Lower lobe of right lung (tissue), 2 donors: ENCODE measurements around the gene LIMK1. TPM values are rescaled to one million over a fixed set of nuclear protein-coding genes. Genes with fewer than 3 reads are reported as not detected.
A peak's percentile ranks its signal among the peaks of the same experiment; 100 is the strongest.
"Not testable (repeated sequence)": the region's sequence is repeated elsewhere in the genome, so short reads cannot be mapped to it uniquely, and the experiment has no call there.

Experiments used
- ATAC-seq, 2 donors: fragments of 200-7000 bp; cut with Tn5 transposase; one replicate each; pipeline ENCODE4 v1.9.1; 2020 to 2022; ENCODE audit warnings: mild to moderate bottlenecking in 2 of 2, moderate library complexity in 2 of 2
- DNase-seq: peaks from one replicate; pipeline ENCODE4 v3.0.0-alpha.2; 2020
- H3K27ac ChIP-seq: fragments of 200-600 bp; one replicate; pipeline ENCODE4 v1.8.0; 2022
- H3K27me3 ChIP-seq: fragments of 200-600 bp; one replicate; pipeline ENCODE4 v1.8.0; 2022; ENCODE audit warnings: low read depth
- H3K36me3 ChIP-seq: fragments of 200-600 bp; one replicate; pipeline ENCODE4 v1.8.0; 2022; ENCODE audit warnings: mild to moderate bottlenecking
- H3K4me1 ChIP-seq: fragments of 200-600 bp; one replicate; pipeline ENCODE4 v1.8.0; 2022
- H3K4me3 ChIP-seq: fragments of 200-600 bp; one replicate; pipeline ENCODE4 v1.8.0; 2022; ENCODE audit warnings: mild to moderate bottlenecking
- H3K9me3 ChIP-seq: fragments of 200-600 bp; one replicate; pipeline ENCODE4 v1.8.0; 2022
- intact Hi-C: fragments of 100-400 bp; cut with DNase I; formaldehyde crosslinking; loops from one replicate; pipeline ENCODE4 v1.11.0; 2022
- total RNA-seq: library from RNA; stranded (reverse); fragmentation: NEBNext Ultra II Directional; extraction: Animal tissue kit (Norgen Biotek cat#: 25700); gene quantifications from one replicate; pipeline ENCODE4 v1.2.1, GENCODE V29; 2021
- TF ChIP-seq, protein P1 (sequence below): fragments of 200-600 bp; IDR thresholded peaks from one replicate; pipeline ENCODE4 v1.8.0; 2022; ENCODE audit warnings: antibody characterized with exemption, mild to moderate bottlenecking
- donor health status: DM: no; HTN: yes; CAD: no; lungs with severe emphysema.

Gene LIMK1
- total RNA-seq, 1 donor from 2014 or later = 48.6 TPM

DNA sequence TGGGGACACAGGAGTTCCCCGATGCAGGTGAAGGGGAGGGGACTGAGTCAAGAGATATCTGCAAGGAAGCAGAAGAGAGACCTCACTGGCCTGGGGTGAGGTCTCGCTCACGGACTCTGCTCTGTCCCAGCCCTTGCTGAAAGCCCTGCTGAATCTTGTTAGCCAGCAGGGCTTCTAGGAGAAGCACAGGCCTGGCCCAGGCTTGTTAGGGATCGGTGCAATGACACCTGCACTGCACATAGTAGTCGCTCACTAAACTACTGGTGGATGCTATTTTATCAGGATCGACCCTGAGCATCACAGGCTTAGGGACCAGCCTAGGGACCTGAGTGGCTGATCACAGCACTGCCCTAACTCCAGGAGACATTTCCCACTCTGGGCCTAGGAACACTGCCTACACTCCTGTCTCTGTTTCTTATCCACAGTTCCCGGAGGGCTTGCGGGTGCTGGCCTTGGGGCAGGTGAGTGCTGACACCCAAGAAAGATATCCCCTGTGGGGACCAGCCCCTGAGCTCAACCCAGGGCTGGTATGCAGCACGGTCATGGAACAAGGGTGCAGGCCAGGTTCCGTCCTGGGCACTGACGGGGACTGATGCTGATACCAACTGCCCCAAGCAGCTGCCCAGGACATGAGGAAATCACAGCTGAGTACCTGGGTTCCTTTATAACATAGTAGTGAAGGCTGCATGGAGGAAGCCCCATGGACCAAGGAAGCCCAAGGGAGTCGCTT is 42.6 kb upstream of the LIMK1 start:
- H3K27ac ChIP-seq = no peak overlapping the region
- no peak overlapping the region for H3K4me3 ChIP-seq
- H3K36me3 ChIP-seq = peaks cover 61% of the 10 kb centered on the region
- ATAC-seq (no peak), DNase-seq (no peak)
- TF ChIP-seq, protein P1, sequence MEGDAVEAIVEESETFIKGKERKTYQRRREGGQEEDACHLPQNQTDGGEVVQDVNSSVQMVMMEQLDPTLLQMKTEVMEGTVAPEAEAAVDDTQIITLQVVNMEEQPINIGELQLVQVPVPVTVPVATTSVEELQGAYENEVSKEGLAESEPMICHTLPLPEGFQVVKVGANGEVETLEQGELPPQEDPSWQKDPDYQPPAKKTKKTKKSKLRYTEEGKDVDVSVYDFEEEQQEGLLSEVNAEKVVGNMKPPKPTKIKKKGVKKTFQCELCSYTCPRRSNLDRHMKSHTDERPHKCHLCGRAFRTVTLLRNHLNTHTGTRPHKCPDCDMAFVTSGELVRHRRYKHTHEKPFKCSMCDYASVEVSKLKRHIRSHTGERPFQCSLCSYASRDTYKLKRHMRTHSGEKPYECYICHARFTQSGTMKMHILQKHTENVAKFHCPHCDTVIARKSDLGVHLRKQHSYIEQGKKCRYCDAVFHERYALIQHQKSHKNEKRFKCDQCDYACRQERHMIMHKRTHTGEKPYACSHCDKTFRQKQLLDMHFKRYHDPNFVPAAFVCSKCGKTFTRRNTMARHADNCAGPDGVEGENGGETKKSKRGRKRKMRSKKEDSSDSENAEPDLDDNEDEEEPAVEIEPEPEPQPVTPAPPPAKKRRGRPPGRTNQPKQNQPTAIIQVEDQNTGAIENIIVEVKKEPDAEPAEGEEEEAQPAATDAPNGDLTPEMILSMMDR = no peak
- peaks cover 4% of the 10 kb centered on the region for H3K4me1 ChIP-seq
- no peaks in the 10 kb centered on the region for H3K27me3 ChIP-seq
- no peaks in the 10 kb centered on the region for H3K9me3 ChIP-seq
- intact Hi-C loops = no loop called here

DNA sequence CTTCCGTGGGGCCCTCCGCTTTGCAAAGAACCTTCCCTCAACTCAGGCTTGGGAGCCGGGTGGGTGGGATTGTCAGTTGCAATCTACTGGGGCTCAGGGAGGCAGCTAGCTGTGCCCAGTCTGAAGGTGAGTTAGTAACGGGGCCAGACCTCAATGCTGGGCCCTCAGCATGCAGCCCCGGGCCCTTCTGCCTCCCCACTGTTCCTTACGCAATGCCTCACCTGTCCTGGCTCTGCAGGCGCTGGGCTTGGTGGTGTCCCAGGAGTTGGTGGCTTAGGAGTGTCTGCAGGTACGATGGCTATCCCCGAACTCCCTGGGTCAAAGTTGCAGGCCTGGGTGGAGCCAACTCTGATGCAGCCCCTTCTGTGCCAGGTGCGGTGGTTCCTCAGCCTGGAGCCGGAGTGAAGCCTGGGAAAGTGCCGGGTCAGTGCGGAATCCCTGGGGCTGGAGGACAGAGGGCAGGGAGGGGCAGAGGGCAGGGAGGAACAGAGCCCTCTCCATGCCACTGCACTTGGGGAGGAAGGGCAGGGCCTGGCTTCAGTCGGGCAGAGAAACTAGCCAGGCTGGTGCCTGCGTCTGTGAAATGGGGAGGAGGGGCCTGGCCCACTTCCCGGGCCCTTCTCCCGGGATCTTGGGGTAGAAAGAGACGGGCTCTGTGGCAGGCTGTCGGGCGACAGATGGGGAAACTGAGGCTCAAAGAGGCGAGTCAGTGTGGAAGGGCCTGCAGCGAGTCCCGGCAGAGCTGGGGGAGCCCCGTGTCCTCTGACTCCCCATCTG is 40.7 kb upstream of the LIMK1 start:
- H3K36me3 ChIP-seq = peaks cover 66% of the 10 kb centered on the region
- intact Hi-C loops = no loop called here
- TF ChIP-seq, protein P1 = no peak
- peaks cover 3% of the 10 kb centered on the region for H3K4me1 ChIP-seq
- H3K9me3 ChIP-seq = no peaks in the 10 kb centered on the region
- no peak for DNase-seq
- no peaks in the 10 kb centered on the region for H3K27me3 ChIP-seq
- ATAC-seq = peak; percentile 31 to 38
- H3K27ac ChIP-seq = no peak overlapping the region
- no peak overlapping the region for H3K4me3 ChIP-seq

DNA sequence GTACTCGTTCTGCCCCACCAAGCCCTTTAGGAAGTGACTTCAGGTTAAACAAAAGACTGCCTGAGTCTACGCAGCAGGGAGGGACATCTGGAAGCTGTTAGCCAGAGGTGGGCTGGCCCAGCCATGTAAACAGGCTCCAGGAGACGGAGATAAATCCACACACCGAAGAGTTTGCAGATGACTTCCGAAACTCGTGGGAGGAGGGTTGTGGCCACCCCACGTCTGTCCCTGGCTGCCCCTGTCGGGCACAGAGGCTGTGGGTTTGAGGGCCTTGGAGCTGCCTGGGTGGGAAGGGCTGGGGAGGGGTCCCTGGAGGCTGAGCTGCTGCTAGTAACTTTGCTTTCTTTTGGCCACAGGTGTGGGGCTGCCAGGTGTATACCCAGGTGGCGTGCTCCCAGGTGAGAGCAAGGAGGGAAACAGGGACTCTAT is 40.1 kb upstream of the LIMK1 start:
- intact Hi-C loops = no loop called here
- Histone ChIP-seq H3K9me3 (no peaks in the 10 kb centered on the region), H3K27me3 (no peaks in the 10 kb centered on the region), H3K36me3 (peaks cover 69% of the 10 kb centered on the region), H3K27ac (no peak overlapping the region), H3K4me3 (no peak overlapping the region), H3K4me1 (no peaks in the 10 kb centered on the region)
- TF ChIP-seq, protein P1 = no peak
- ATAC-seq (no peak), DNase-seq (no peak)

DNA sequence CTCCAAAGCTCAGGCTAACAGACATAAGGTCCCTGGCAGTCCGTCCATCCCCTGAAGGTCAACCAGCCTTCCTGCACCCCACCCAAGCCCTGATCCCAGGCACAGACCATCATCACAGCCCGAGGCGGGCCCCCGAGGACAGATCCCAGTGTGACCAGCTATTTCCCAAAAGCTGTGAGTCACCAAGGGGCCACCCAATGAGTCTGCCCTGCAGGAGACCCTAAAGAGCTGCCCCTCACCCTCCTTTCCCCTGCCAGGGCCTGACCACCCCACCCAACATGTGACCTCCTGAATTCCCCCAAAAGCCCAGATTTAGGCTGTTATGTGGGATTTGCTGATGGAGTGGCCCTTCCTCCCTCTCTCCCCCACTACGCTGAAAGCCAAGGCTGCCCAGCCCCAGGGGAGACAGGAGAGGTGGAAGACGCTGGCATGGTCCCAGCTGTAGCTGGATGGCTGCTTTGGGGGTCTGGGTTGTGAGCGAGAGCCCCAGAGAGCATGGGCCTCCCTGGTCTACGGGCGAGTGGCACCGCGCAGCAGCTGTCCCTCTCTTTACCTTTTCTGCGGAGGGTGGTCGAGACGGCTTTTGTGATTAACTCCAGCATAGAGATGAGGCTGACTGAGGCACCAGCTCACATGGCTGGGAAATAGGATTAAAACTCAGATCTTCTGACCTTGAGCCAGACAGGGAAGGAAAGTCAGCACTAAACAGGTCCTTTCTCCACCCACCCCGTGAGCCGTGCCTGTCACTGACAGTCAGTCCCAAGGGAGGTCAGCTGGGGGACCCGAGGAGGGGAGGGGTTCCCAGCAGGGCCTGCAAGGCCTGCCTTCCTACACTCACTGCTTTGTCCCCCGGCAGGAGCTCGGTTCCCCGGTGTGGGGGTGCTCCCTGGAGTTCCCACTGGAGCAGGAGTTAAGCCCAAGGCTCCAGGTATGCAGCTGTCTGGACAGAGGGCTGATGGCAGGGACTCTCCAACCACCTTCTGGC is 38.9 kb upstream of the LIMK1 start:
- peak; percentile 41 for DNase-seq
- ATAC-seq = no peak
- TF ChIP-seq, protein P1 = no peak
- no peaks in the 10 kb centered on the region for H3K4me1 ChIP-seq
- H3K27ac ChIP-seq = no peak overlapping the region
- intact Hi-C loops = no loop called here
- no peaks in the 10 kb centered on the region for H3K27me3 ChIP-seq
- H3K36me3 ChIP-seq = peaks cover 65% of the 10 kb centered on the region
- H3K4me3 ChIP-seq = no peak overlapping the region
- no peaks in the 10 kb centered on the region for H3K9me3 ChIP-seq

DNA sequence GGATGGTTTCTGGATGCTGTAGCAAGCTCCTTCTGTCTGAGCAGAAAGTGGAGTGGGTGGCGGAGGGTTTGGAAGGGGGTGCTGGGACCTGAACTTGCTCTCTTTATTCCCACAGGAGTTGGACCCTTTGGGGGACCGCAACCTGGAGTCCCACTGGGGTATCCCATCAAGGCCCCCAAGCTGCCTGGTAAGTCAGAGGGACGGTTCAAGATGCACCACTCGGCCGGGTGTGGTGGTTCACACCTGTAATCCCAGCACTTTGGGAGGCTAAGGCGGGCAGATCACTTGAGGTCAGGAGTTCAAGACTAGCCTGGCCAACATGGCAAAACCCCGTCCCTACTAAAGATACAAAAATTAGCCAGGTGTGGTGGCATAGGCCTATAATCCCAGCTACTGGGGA is 37.0 kb upstream of the LIMK1 start:
- H3K9me3 ChIP-seq, intact Hi-C loops, H3K4me1 ChIP-seq, H3K27ac ChIP-seq, H3K27me3 ChIP-seq, ATAC-seq, H3K4me3 ChIP-seq: not testable (repeated sequence)
- peak; percentile 23 for DNase-seq
- peaks cover 61% of the 10 kb centered on the region for H3K36me3 ChIP-seq
